H1 (cell line): ENCODE results near the gene MYOM3. TPM values are rescaled to one million over a fixed set of nuclear protein-coding genes. Genes with fewer than 3 reads are reported as not detected.

Experiments used
- CTCF ChIA-PET: fragments of 300-600 bp; sonication (Branson Sonifier 250); formaldehyde crosslinking; loops from one replicate; lab custom pipeline; 2021; ENCODE audit not compliant: partially characterized antibody; lab: Charles Lee
- POLR2A ChIA-PET: fragments of 300-600 bp; sonication (Branson Sonifier 250); formaldehyde crosslinking; loops from one replicate; lab custom pipeline; 2021; ENCODE audit warnings: inconsistent platforms; ENCODE audit not compliant: partially characterized antibody; lab: Charles Lee
- DNase-seq, 2 experiments: peaks; one replicate each; pipeline versions ENCODE4 v3.0.0 to v3.0.0-alpha.2; 2010 to 2022; ENCODE audit warnings: low spot score in 2 of 2, low read depth in 1 of 2, mixed read lengths in 1 of 2
- FAIRE-seq: peaks from 2 replicates; lab custom pipeline; 2011; peaks lifted over from hg19 to GRCh38; lab: Jason Lieb, UNC
- H2AFZ ChIP-seq: 2 replicates; pipeline ENCODE4 v1.8.1; 2012; ENCODE audit warnings: low read length, inconsistent platforms
- H2AK5ac ChIP-seq: 2 replicates; pipeline ENCODE4 v1.6.1; 2013; ENCODE audit warnings: low read depth, low read length
- H2BK120ac ChIP-seq: replicated peaks from 2 replicates; pipeline ENCODE3; 2013; ENCODE audit warnings: low read depth, low read length, inconsistent platforms
- H2BK12ac ChIP-seq: 2 replicates; pipeline ENCODE4 v1.6.1; 2013; ENCODE audit warnings: low read depth, low read length
- H2BK15ac ChIP-seq: 2 replicates; pipeline ENCODE4 v1.6.1; 2013; ENCODE audit warnings: low read length
- H2BK20ac ChIP-seq: 2 replicates; pipeline ENCODE4 v1.6.1; 2013; ENCODE audit warnings: low read length
- H2BK5ac ChIP-seq: 2 replicates; pipeline ENCODE4 v1.6.1; 2013; ENCODE audit warnings: low read depth, low read length
- H3K14ac ChIP-seq: 2 replicates; pipeline ENCODE4 v1.6.1; 2013; ENCODE audit warnings: inconsistent platforms; ENCODE audit not compliant: insufficient read length
- H3K18ac ChIP-seq: 2 replicates; pipeline ENCODE4 v1.6.1; 2013; ENCODE audit warnings: low read length; ENCODE audit errors: extremely low read depth
- H3K23ac ChIP-seq: 2 replicates; pipeline ENCODE4 v1.6.1; 2013; ENCODE audit warnings: inconsistent platforms; ENCODE audit not compliant: insufficient read length
- H3K23me2 ChIP-seq: 2 replicates; pipeline ENCODE4 v1.6.1; 2013; ENCODE audit warnings: low read depth, low read length
- H3K27ac ChIP-seq: 2 replicates; pipeline ENCODE4 v1.6.1; 2011; ENCODE audit warnings: low read depth, low read length, inconsistent platforms
- H3K27me3 ChIP-seq, 4 experiments: replicated peaks in 1 of 4; 1 replicate in 1 of 4; 2 replicates in 3 of 4; pipeline versions ENCODE4 v1.6.1 to v1.8.1; 2011 to 2013; ENCODE audit warnings: low read length in 3 of 4, mild to moderate bottlenecking in 3 of 4, inconsistent platforms in 2 of 4, mixed read lengths in 2 of 4, moderate library complexity in 1 of 4; ENCODE audit not compliant: control insufficient read depth in 3 of 4, insufficient read depth in 3 of 4; ENCODE audit errors: extremely low read depth in 1 of 4
- H3K36me3 ChIP-seq, 4 experiments: 2 replicates each; pipeline versions ENCODE4 v1.6.1 to v1.8.1; 2011 to 2013; ENCODE audit warnings: mild to moderate bottlenecking in 4 of 4, low read length in 3 of 4, moderate library complexity in 2 of 4, control low read depth in 1 of 4, inconsistent platforms in 1 of 4; ENCODE audit not compliant: insufficient read depth in 4 of 4, control insufficient read depth in 2 of 4
- H3K4ac ChIP-seq: replicated peaks from 2 replicates; pipeline ENCODE3; 2013; ENCODE audit warnings: low read length, low read depth, mixed read lengths, inconsistent platforms; ENCODE audit not compliant: insufficient read length
- H3K4me1 ChIP-seq, 4 experiments: replicated peaks in 1 of 4; 1 replicate in 1 of 4; 2 replicates in 3 of 4; pipeline versions ENCODE4 v1.6.1 to v1.8.1; 2011 to 2013; ENCODE audit warnings: low read length in 3 of 4, inconsistent platforms in 2 of 4, mixed read lengths in 1 of 4; ENCODE audit not compliant: insufficient read depth in 4 of 4, control insufficient read depth in 3 of 4
- H3K4me2 ChIP-seq, 2 experiments: 2 replicates each; pipeline versions ENCODE4 v1.6.1 to v1.8.1; 2011 to 2013; ENCODE audit warnings: low read depth in 2 of 2, low read length in 2 of 2, control low read depth in 1 of 2, inconsistent platforms in 1 of 2, mild to moderate bottlenecking in 1 of 2; ENCODE audit not compliant: insufficient read depth in 1 of 2
- H3K4me3 ChIP-seq, 4 experiments: fragments of 200-600, 300-600 bp in 1 of 4; sonication (generic), shearing (Covaris generic), sonication (Bioruptor Twin) in 1 of 4; 2 replicates each; pipeline versions ENCODE4 v1.5.1 to v1.8.1; 2011 to 2016; ENCODE audit warnings: low read length in 4 of 4, low read depth in 3 of 4, control low read depth in 2 of 4, inconsistent platforms in 2 of 4, mild to moderate bottlenecking in 2 of 4, mixed read lengths in 1 of 4, moderate library complexity in 1 of 4; ENCODE audit not compliant: insufficient read depth in 2 of 4; ENCODE audit errors: extremely low read depth in 1 of 4
- H3K56ac ChIP-seq: replicated peaks from 2 replicates; pipeline ENCODE3; 2013; ENCODE audit warnings: low read depth, mild to moderate bottlenecking, mixed read lengths, low read length, inconsistent platforms; ENCODE audit not compliant: insufficient read length
- H3K79me1 ChIP-seq: 2 replicates; pipeline ENCODE4 v1.6.1; 2013; ENCODE audit warnings: low read depth, low read length, control low read depth
- H3K79me2 ChIP-seq, 2 experiments: 2 replicates each; pipeline versions ENCODE4 v1.6.1 to v1.8.1; 2012 to 2013; ENCODE audit warnings: low read length in 2 of 2, mild to moderate bottlenecking in 2 of 2, inconsistent platforms in 1 of 2; ENCODE audit not compliant: insufficient read depth in 2 of 2, control insufficient read depth in 1 of 2
- H3K9ac ChIP-seq, 4 experiments: replicated peaks in 1 of 4; 1 replicate in 1 of 4; 2 replicates in 3 of 4; pipeline versions ENCODE4 v1.6.1 to v1.8.1; 2011 to 2013; ENCODE audit warnings: low read depth in 3 of 4, low read length in 3 of 4, control low read depth in 2 of 4, mild to moderate bottlenecking in 2 of 4, moderate library complexity in 2 of 4, inconsistent platforms in 1 of 4; ENCODE audit errors: extremely low read depth in 1 of 4
- H3K9me3 ChIP-seq, 2 experiments: 2 replicates each; pipeline versions ENCODE4 v1.6.1 to v1.8.1; 2012 to 2013; ENCODE audit warnings: mild to moderate bottlenecking in 2 of 2, moderate library complexity in 2 of 2, control low read depth in 1 of 2, inconsistent platforms in 1 of 2, low read depth in 1 of 2, low read length in 1 of 2, mixed read lengths in 1 of 2; ENCODE audit not compliant: insufficient read depth in 2 of 2
- H4K20me1 ChIP-seq, 2 experiments: replicated peaks in 1 of 2; 2 replicates each; pipeline versions ENCODE3 to v1.8.1; 2011 to 2013; ENCODE audit warnings: inconsistent platforms in 2 of 2, low read length in 2 of 2, mild to moderate bottlenecking in 1 of 2; ENCODE audit not compliant: insufficient read depth in 2 of 2, control insufficient read depth in 1 of 2
- H4K5ac ChIP-seq: 2 replicates; pipeline ENCODE4 v1.6.1; 2013; ENCODE audit warnings: low read length, low read depth, mixed read lengths, inconsistent platforms; ENCODE audit not compliant: insufficient read length
- H4K8ac ChIP-seq: 2 replicates; pipeline ENCODE4 v1.8.0; 2013; ENCODE audit warnings: mild to moderate bottlenecking, moderate library complexity, low read length, inconsistent platforms; ENCODE audit not compliant: insufficient read depth; ENCODE audit errors: extremely low read depth
- H4K91ac ChIP-seq: replicated peaks from 2 replicates; pipeline ENCODE3; 2013; ENCODE audit warnings: low read length, mixed read lengths, inconsistent platforms; ENCODE audit not compliant: insufficient read length
- ATF2 ChIP-seq: IDR thresholded peaks from 2 replicates; pipeline ENCODE4 v1.6.1; 2012; ENCODE audit warnings: low read length, inconsistent platforms
- CHD2 ChIP-seq: IDR thresholded peaks from 2 replicates; pipeline ENCODE4 v1.6.1; 2012; ENCODE audit warnings: low read length, improper control_type of control experiment
- GTF2F1 ChIP-seq: IDR thresholded peaks from 2 replicates; pipeline ENCODE4 v1.6.1; 2012; ENCODE audit warnings: low read depth, low read length, improper control_type of control experiment, borderline replicate concordance
- RAD21 ChIP-seq, 2 experiments: IDR thresholded peaks in 1 of 2; conservative IDR thresholded peaks in 1 of 2; 2 replicates each; pipeline ENCODE4 v1.6.1; 2011; ENCODE audit warnings: low read depth in 2 of 2, low read length in 2 of 2, improper control_type of control experiment in 1 of 2, inconsistent platforms in 1 of 2, mild to moderate bottlenecking in 1 of 2, moderate library complexity in 1 of 2
- SIN3A ChIP-seq, 2 experiments: IDR thresholded peaks in 1 of 2; conservative IDR thresholded peaks in 1 of 2; 2 replicates each; pipeline ENCODE4 v1.6.1; 2011 to 2012; ENCODE audit warnings: low read length in 2 of 2, improper control_type of control experiment in 1 of 2, low read depth in 1 of 2, mild to moderate bottlenecking in 1 of 2
- TBP ChIP-seq: IDR thresholded peaks from 2 replicates; pipeline ENCODE4 v1.6.1; 2011; ENCODE audit warnings: low read depth, low read length, improper control_type of control experiment
- YY1 ChIP-seq: IDR thresholded peaks from 2 replicates; pipeline ENCODE4 v1.6.1; 2011; ENCODE audit warnings: low read depth, mild to moderate bottlenecking, low read length
- WGBS, 2 experiments: shearing (Covaris generic) in 1 of 2; methylation state at CpG; one replicate each; pipeline versions ENCODE4 v1.1.6 to v1.1.7; 2013 to 2015; ENCODE audit warnings: low lambda C conversion rate in 2 of 2, mixed read lengths in 2 of 2, inconsistent platforms in 1 of 2, low coverage in 1 of 2, missing lambda C conversion rate in 1 of 2; ENCODE audit not compliant: insufficient replicate concordance in 2 of 2, insufficient coverage in 1 of 2, insufficient read length in 1 of 2; ENCODE audit errors: extremely low coverage in 1 of 2, missing lambda C conversion rate in 1 of 2; 5-methylcytosine and 5-hydroxymethylcytosine counted together
- polyA plus RNA-seq, 7 experiments: library from polyadenylated mRNA; depleted of rRNA in 3 of 7; stranded (reverse) in 5 of 7; unstranded in 2 of 7; fragments of >200 nt in 5 of 7; fragments of 200-250 nt in 2 of 7; gene quantifications; 1 replicate in 5 of 7; 2 replicates in 1 of 7; 4 replicates in 1 of 7; pipeline versions ENCODE4 v1.2.1 to v1.2.3, GENCODE V29; 2011 to 2013; ENCODE audit warnings: missing spikeins in 2 of 7, mixed read lengths in 2 of 7
- total RNA-seq: library from RNA; stranded (reverse); fragmentation: NEBNext Ultra II Directional; extraction: Animal tissue kit (Norgen Biotek cat#: 25700); gene quantifications from 2 replicates; pipeline ENCODE4 v1.2.1, GENCODE V29; 2021

Gene MYOM3
- total and polyA plus RNA-seq, 2 of the 8 experiments (the other 6 are each of a cell fraction or from before 2014, with no cell fraction given) = 0.08 to 0.09 TPM

GRCh38 chr1:24150234-24151174 lies 38.6 kb upstream of the MYOM3 start:
- Histone ChIP-seq H3K4me3 (peak overlapping the region; percentile 19 to 58 (median 34); a peak in 6 of 8 replicates), H3K56ac (peak overlapping the region; percentile 75), H3K4ac (peak overlapping the region; percentile 95), H3K18ac (peak overlapping the region; percentile 79), H3K9ac (peak overlapping the region; percentile 77 to 91 (median 84)), H2BK15ac (peak overlapping the region; percentile 21; the same call in 1 of the 2 replicates), H3K23me2 (no peaks in the 10 kb centered on the region), H2BK120ac (peak overlapping the region; percentile 50), H2BK20ac (no peak overlapping the region), H3K79me1 (no peaks in the 10 kb centered on the region), H3K23ac (no peak overlapping the region), H2AFZ (peak overlapping the region; percentile 1; the same call in 1 of the 2 replicates), H4K20me1 (no peaks in the 10 kb centered on the region), H3K4me2 (peak overlapping the region; percentile 34 to 75), H2AK5ac (peak overlapping the region; percentile 84; the same call in 1 of the 2 replicates), H3K79me2 (peaks cover 0 to 6% of the 10 kb centered on the region in 2 experiments; a peak in 1 of 4 replicates), H3K27ac (peak overlapping the region; percentile 97), H3K9me3 (no peaks in the 10 kb centered on the region), H2BK12ac (peak overlapping the region; percentile 86), H2BK5ac (peak overlapping the region; percentile 98), H4K91ac (peak overlapping the region; percentile 75), H3K27me3 (no peaks in the 10 kb centered on the region), H3K14ac (no peak overlapping the region), H4K5ac (peak overlapping the region; percentile 42), H4K8ac (peak overlapping the region; percentile 90), H3K4me1 (peaks cover 3 to 23% (median 15%) of the 10 kb centered on the region in 4 experiments), H3K36me3 (0 out of 8 replicates have a peak, but pooled peaks cover 0 to 2% (median under 1%) of the 10 kb centered on the region in 4 experiments)
- 27% methylated on average over 30 of the region's 36 CpGs; no CpG with 5 or more reads in 1 of the 2 experiments for WGBS, 2 experiments
- ChIA-PET CTCF (interaction anchor here (0.5 to 4.0 kb wide), 43 partner anchors 8 to 405 kb away, joined by 3 to 24 read pairs (median 6); partner anchors contain the start of genes IFNLR1, MYOM3 and NCMAP), POLR2A (interaction anchor here (0.5 to 7.2 kb wide), 50 partner anchors 9 to 1305 kb away, joined by 3 to 82 read pairs (median 4); partner anchors contain the start of genes IFNLR1, MYOM3, SRSF10 and STPG1)
- DNase-seq (peak; percentile 91 to 100), FAIRE-seq (peak; percentile 85)
- TF ChIP-seq RAD21 (IDR thresholded peaks at IDR 0.05 in 1 of 2, conservative IDR thresholded peaks at IDR 0.05 in 1 of 2; ENCODE audit: low read depth in 2 of 2, low read length in 2 of 2) (peak; percentile 55 to 70; a peak in 3 of 4 replicates), CHD2 (0 out of 2 replicates have a peak, but pooled peaks have one; percentile 1), YY1 (peak; percentile 73; the same call in 1 of the 2 replicates), TBP (peak; percentile 88), SIN3A (conservative IDR thresholded peaks at IDR 0.05 in 1 of 2, IDR thresholded peaks at IDR 0.05 in 1 of 2; ENCODE audit: low read depth in 1 of 2, low read length in 2 of 2) (0 out of 4 replicates have a peak, but pooled peaks of 1 of the 2 experiments have one; percentile 51), ATF2 (no peak; the same call in 1 of the 2 replicates), GTF2F1 (0 out of 2 replicates have a peak, but pooled peaks have one; percentile 50)
